IMR-90 (cell line): ENCODE results near the gene STKLD1. TPM values are rescaled to one million over a fixed set of nuclear protein-coding genes. Genes with fewer than 3 reads are reported as not detected.

Experiments
- ATAC-seq: fragments of 200-7000 bp; cut with Tn5 transposase; 2 replicates; pipeline ENCODE4 v1.9.1; 2020; ENCODE audit warnings: low read depth, mild to moderate bottlenecking, moderate library complexity
- BruUV-seq: library from RNA; stranded (reverse); fragments of 400-500 nt; replicated peaks from 2 replicates; lab custom pipeline; 2021; lab: Mats Ljungman, UMichigan
- CTCF ChIA-PET: fragments of 300-600 bp; formaldehyde crosslinking; extraction: SDS; loops from one replicate; lab custom pipeline; 2021; ENCODE audit warnings: antibody characterized with exemption; lab: Yijun Ruan, JAX
- POLR2A ChIA-PET: fragments of 300-600 bp; sonication (Branson Sonifier 250); formaldehyde crosslinking; loops from one replicate; lab custom pipeline; 2022; ENCODE audit warnings: antibody characterized with exemption; ENCODE audit not compliant: unreplicated experiment; lab: Charles Lee
- DNase-seq: peaks from one replicate; pipeline ENCODE4 v3.0.0; 2013
- H2AFZ ChIP-seq: replicated peaks from 2 replicates; pipeline ENCODE3; 2013; ENCODE audit warnings: low read length, mild to moderate bottlenecking; ENCODE audit not compliant: poor library complexity
- H2AK5ac ChIP-seq: 2 replicates; pipeline ENCODE4 v1.6.1; 2013; ENCODE audit warnings: low read depth, low read length, inconsistent platforms
- H2AK9ac ChIP-seq: replicated peaks from 2 replicates; pipeline ENCODE3; 2013; ENCODE audit warnings: mild to moderate bottlenecking, low read depth, low read length, moderate library complexity; ENCODE audit not compliant: poor library complexity
- H2BK120ac ChIP-seq: 2 replicates; pipeline ENCODE4 v1.6.1; 2013; ENCODE audit warnings: low read depth, low read length, inconsistent platforms
- H2BK15ac ChIP-seq: 3 replicates; pipeline ENCODE4 v1.6.1; 2013; ENCODE audit warnings: low read depth, low read length, inconsistent platforms
- H2BK20ac ChIP-seq: 2 replicates; pipeline ENCODE4 v1.6.1; 2013; ENCODE audit warnings: low read depth, mild to moderate bottlenecking, inconsistent platforms, low read length, moderate library complexity
- H2BK5ac ChIP-seq: 2 replicates; pipeline ENCODE4 v1.6.1; 2013; ENCODE audit warnings: mild to moderate bottlenecking, low read depth, low read length, inconsistent platforms; ENCODE audit not compliant: poor library complexity, severe bottlenecking
- H3K14ac ChIP-seq: replicated peaks from 2 replicates; pipeline ENCODE4 v1.6.1; 2013; ENCODE audit warnings: low read depth, low read length, inconsistent platforms
- H3K18ac ChIP-seq: 2 replicates; pipeline ENCODE4 v1.6.1; 2013; ENCODE audit warnings: low read depth, low read length, control low read depth
- H3K23ac ChIP-seq: 2 replicates; pipeline ENCODE4 v1.6.1; 2013; ENCODE audit warnings: low read depth, low read length, inconsistent platforms
- H3K27ac ChIP-seq: 2 replicates; pipeline ENCODE4 v1.5.1; 2013; ENCODE audit warnings: mild to moderate bottlenecking, control low read depth, low read length; ENCODE audit not compliant: insufficient read depth
- H3K27me3 ChIP-seq: 2 replicates; pipeline ENCODE4 v1.6.1; 2013; ENCODE audit warnings: low read length; ENCODE audit not compliant: control insufficient read depth, insufficient read depth
- H3K36me3 ChIP-seq: 2 replicates; pipeline ENCODE4 v1.6.1; 2013; ENCODE audit warnings: low read length, mixed read lengths; ENCODE audit not compliant: control insufficient read depth, insufficient read depth
- H3K4ac ChIP-seq: 2 replicates; pipeline ENCODE4 v1.6.1; 2013; ENCODE audit warnings: low read depth, low read length, inconsistent platforms
- H3K4me1 ChIP-seq: 2 replicates; pipeline ENCODE4 v1.6.1; 2013; ENCODE audit warnings: low read length, mixed read lengths; ENCODE audit not compliant: control insufficient read depth, insufficient read depth
- H3K4me2 ChIP-seq: 2 replicates; pipeline ENCODE4 v1.6.1; 2013; ENCODE audit warnings: low read depth, mild to moderate bottlenecking, control low read depth, low read length, moderate library complexity
- H3K4me3 ChIP-seq: 2 replicates; pipeline ENCODE4 v1.5.1; 2013; ENCODE audit warnings: low read depth, mild to moderate bottlenecking, control low read depth, low read length, moderate library complexity; ENCODE audit not compliant: insufficient read depth
- H3K56ac ChIP-seq: 2 replicates; pipeline ENCODE4 v1.6.1; 2013; ENCODE audit warnings: low read length, inconsistent platforms; ENCODE audit not compliant: insufficient read depth; ENCODE audit errors: extremely low read depth
- H3K79me1 ChIP-seq, 2 experiments: 2 replicates each; pipeline ENCODE4 v1.6.1; 2013; ENCODE audit warnings: low read length in 2 of 2, inconsistent platforms in 1 of 2, low read depth in 1 of 2
- H3K9ac ChIP-seq: 2 replicates; pipeline ENCODE4 v1.6.1; 2013; ENCODE audit warnings: low read depth, low read length, control low read depth
- H3K9me1 ChIP-seq: 2 replicates; pipeline ENCODE4 v1.6.1; 2013; ENCODE audit warnings: low read length, inconsistent platforms; ENCODE audit not compliant: insufficient read depth
- H3K9me3 ChIP-seq: 2 replicates; pipeline ENCODE4 v1.6.1; 2013; ENCODE audit warnings: low read length; ENCODE audit not compliant: control insufficient read depth, insufficient read depth
- H4K20me1 ChIP-seq: 2 replicates; pipeline ENCODE4 v1.6.1; 2013; ENCODE audit warnings: low read length, inconsistent platforms; ENCODE audit not compliant: insufficient read depth
- H4K5ac ChIP-seq: 2 replicates; pipeline ENCODE4 v1.6.1; 2013; ENCODE audit warnings: mild to moderate bottlenecking, low read depth, low read length, control low read depth
- H4K8ac ChIP-seq, 2 experiments: 2 replicates each; pipeline ENCODE4 v1.6.1; 2013; ENCODE audit warnings: low read depth in 2 of 2, low read length in 2 of 2, control low read depth in 1 of 2, inconsistent platforms in 1 of 2
- H4K91ac ChIP-seq: 2 replicates; pipeline ENCODE4 v1.6.1; 2013; ENCODE audit warnings: low read depth, low read length, inconsistent platforms; ENCODE audit not compliant: insufficient read depth
- MAFK ChIP-seq: IDR thresholded peaks from 2 replicates; pipeline ENCODE4 v1.6.1; 2012; ENCODE audit warnings: low read depth, low read length, improper control_type of control experiment
- RAD21 ChIP-seq: IDR thresholded peaks from 2 replicates; pipeline ENCODE4 v1.6.1; 2012; ENCODE audit warnings: low read length, improper control_type of control experiment
- WGBS, 2 experiments: methylation state at CpG; one replicate each; pipeline versions ENCODE4 v1.1.5 to v1.1.7; 2013; ENCODE audit warnings: missing lambda C conversion rate in 2 of 2; ENCODE audit not compliant: insufficient read length in 1 of 2; ENCODE audit errors: extremely low coverage in 2 of 2; 5-methylcytosine and 5-hydroxymethylcytosine counted together
- dilution Hi-C: fragments of 300-500 bp; cut with HindIII; formaldehyde crosslinking; loops from one replicate; pipeline ENCODE4 v1.14.3; 2018; ENCODE audit warnings: low sequenced_read_pairs; ENCODE audit not compliant: unreplicated experiment
- in situ Hi-C: fragments of 300-500 bp; cut with MboI; formaldehyde crosslinking; loops from 3 replicates; pipeline ENCODE4 v1.14.3; 2019; ENCODE audit warnings: low sequenced_read_pairs, inconsistent platforms, mixed read lengths
- intact Hi-C: fragments of 100-400 bp; cut with micrococcal nuclease; formaldehyde crosslinking; loops from 2 replicates; pipeline ENCODE4 v1.10.0; 2022
- polyA plus RNA-seq, 3 experiments: library from polyadenylated mRNA; depleted of rRNA; stranded (reverse); fragments of >200 nt; gene quantifications; 2 replicates each; pipeline ENCODE4 v1.2.3, GENCODE V29; 2012; ENCODE audit warnings: low replicate concordance in 1 of 3
- total RNA-seq: library from RNA; depleted of rRNA; stranded (reverse); fragments of >200 nt; gene quantifications from 2 replicates; pipeline ENCODE4 v1.2.3, GENCODE V29; 2012

The STKLD1 gene
- total and polyA plus RNA-seq, 2 of the 4 experiments (the other 2 are of a cell fraction): 0.54 to 0.65 TPM

GRCh38 chr9:133351526-133351907, 24.6 kb upstream of the STKLD1 start:
- Histone ChIP-seq H3K4me2 (no peak overlapping the region), H3K4me1 (peaks cover 11% of the 10 kb centered on the region), H3K79me1 (peaks cover 25 to 72% of the 10 kb centered on the region in 2 experiments), H3K36me3 (peaks cover 47% of the 10 kb centered on the region), H2AFZ (no peak overlapping the region), H3K4me3 (no peak overlapping the region), H3K23ac (no peak overlapping the region), H3K18ac (no peak overlapping the region), H3K9me3 (no peaks in the 10 kb centered on the region), H3K4ac (no peak overlapping the region), H2AK9ac (no peak overlapping the region), H3K9ac (no peak overlapping the region), H4K8ac (no peak overlapping the region), H4K5ac (no peak overlapping the region), H3K27ac (no peak overlapping the region), H4K91ac (no peak overlapping the region), H2BK120ac (no peak overlapping the region), H3K56ac (no peak overlapping the region), H3K14ac (no peak overlapping the region), H3K9me1 (peaks cover 3% of the 10 kb centered on the region; the same call in 1 of the 2 replicates), H3K27me3 (no peaks in the 10 kb centered on the region), H2AK5ac (no peak overlapping the region), H4K20me1 (peaks cover 55% of the 10 kb centered on the region), H2BK15ac (no peak overlapping the region), H2BK5ac (no peak overlapping the region), H2BK20ac (no peak overlapping the region)
- dilution Hi-C loops: no loop called here
- in situ Hi-C loops: no loop called here
- DNase-seq: no peak
- WGBS, 2 experiments: no CpG with 5 or more reads among the region's 3 CpGs
- ATAC-seq: no peak
- ChIA-PET POLR2A (no interaction called here), CTCF (no interaction called here)
- intact Hi-C loops: no loop called here
- no TSS peak for BruUV-seq
- no peak for TF ChIP-seq MAFK
- no peak for TF ChIP-seq RAD21
